Astrocyte of the hippocampus (primary cell): Measurements from ENCODE around the gene EPB42.
"Not testable (repeated sequence)": the region's sequence is repeated elsewhere in the genome, so short reads cannot be mapped to it uniquely, and the experiment has no call there.

Experiments
- DNase-seq: peaks from one replicate; pipeline ENCODE4 v3.0.0; 2011; ENCODE audit warnings: low read depth, low spot score

EPB42 gene

GRCh38 chr15:43241100-43241499 is 20.3 kb upstream of the EPB42 start:
- peak; percentile 79 for DNase-seq

- DNase-seq: peak; percentile 78
Measured at GRCh38 chr15:43239732-43240491, 19.1 kb upstream of the EPB42 start.

GRCh38 chr15:43238671-43239131 is 17.9 kb upstream of the EPB42 start:
- no peak for DNase-seq

- DNase-seq: no peak
Measured at GRCh38 chr15:43237842-43238470, 17.1 kb upstream of the EPB42 start.

- no peak for DNase-seq
Measured at GRCh38 chr15:43235536-43235935, 14.7 kb upstream of the EPB42 start.

GRCh38 chr15:43232289-43232874 is 11.6 kb upstream of the EPB42 start:
- no peak for DNase-seq

GRCh38 chr15:43230640-43231115 is 9.9 kb upstream of the EPB42 start:
- no peak for DNase-seq

- no peak for DNase-seq
Measured at GRCh38 chr15:43229977-43230376, 9.2 kb upstream of the EPB42 start.

DNA sequence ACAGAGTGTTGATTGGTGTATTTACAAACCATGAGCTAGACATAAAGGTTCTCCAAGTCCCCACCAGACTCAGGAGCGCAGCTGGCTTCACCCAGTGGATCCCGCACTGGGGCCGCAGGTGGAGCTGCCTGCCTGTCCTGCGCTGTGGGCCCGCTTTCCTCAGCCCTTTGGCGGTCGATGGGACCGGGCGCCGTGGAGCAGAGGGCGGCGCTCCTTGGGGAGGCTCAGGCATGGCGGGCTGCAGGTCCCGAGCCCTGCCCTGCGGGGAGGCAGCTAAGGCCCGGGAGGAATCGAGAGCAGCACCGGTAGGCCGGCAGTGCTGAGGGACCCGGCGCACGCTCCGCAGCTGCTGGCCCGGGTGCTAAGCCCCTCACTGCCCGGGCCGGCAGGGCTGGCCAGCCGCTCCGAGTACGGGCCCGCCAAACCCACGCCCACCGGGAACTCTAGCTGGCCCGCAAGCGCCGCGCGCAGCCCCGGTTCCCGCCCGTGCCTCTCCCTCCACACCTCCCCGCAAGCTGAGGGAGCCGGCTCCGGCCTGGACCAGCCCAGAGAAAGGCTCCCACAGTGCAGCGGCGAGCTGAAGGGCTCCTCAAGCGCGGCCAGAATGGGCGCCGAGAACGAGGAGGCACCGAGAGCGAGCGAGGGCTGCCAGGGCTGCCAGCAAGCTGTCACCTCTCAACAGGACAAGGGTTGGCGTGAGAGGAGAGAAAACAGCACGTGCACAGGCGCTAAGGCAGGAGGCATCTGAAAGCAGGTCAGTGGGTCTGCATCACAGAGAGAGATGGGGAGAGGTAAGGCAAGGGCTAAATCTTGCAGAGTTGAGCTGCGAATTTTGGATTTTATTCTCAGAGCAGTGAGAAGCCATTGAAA is 5.9 kb upstream of the EPB42 start:
- no peak for DNase-seq

- not testable (repeated sequence) for DNase-seq
Measured at GRCh38 chr15:43225950-43226255, 5.1 kb upstream of the EPB42 start.

GRCh38 chr15:43225201-43225949 is 4.6 kb upstream of the EPB42 start:
- DNase-seq: peak; percentile 83

DNA sequence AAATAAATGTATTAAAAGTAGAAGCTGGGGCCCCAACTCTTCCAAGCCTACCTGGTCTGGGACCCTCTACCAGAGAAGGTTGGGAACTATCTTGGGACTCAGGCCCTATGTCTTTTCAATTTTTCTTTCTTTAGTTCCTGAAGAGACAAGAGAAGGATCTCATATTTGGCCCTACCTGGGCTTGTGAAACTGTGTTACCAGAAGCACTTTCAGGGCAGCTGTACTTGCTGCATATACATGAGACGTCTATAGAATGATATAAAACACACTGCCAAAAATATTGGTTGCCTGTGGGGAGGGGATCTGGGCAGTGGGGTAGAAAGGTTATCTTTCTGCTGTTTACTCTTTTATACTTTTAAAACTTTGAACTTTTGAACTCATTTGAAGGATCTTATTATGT is 604 bp upstream of the EPB42 start:
- no peak for DNase-seq

GRCh38 chr15:43219929-43220928 is 589 bp downstream of the EPB42 start:
- DNase-seq: no peak

- peak; percentile 12 for DNase-seq
Measured at GRCh38 chr15:43218908-43219706, 1.7 kb downstream of the EPB42 start.

GRCh38 chr15:43215961-43216360 is 4.9 kb downstream of the EPB42 start:
- peak; percentile 35 for DNase-seq

GRCh38 chr15:43214592-43215295 is 6.1 kb downstream of the EPB42 start:
- DNase-seq: no peak

DNA sequence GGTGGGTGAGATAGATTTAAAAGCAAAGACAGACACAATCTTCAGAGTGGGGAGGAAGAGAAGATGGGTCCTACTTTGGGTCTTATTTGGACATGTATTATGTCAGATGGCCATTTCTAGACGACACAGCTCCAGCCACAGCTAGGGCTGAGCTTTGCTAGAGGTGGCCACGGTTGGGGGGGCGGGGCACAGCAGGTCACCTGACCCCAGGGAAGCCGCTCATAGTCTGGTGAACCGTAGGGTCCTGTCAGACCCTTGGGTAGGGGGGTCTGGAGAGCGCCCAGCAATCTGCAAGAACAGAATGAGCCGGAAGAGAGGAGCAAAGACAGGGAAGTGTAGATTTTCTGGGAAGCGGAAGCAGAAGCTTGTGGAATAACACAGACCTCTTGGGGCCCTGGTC is 6.6 kb downstream of the EPB42 start:
- DNase-seq: no peak

- DNase-seq: no peak
Measured at GRCh38 chr15:43213466-43213865, 7.4 kb downstream of the EPB42 start.
